AG04449 (cell line): ENCODE measurements around the gene KLK12.
"Not testable (repeated sequence)": the region's sequence is repeated elsewhere in the genome, so short reads cannot be mapped to it uniquely, and the experiment has no call there.

ENCODE experiments used
- CTCF ChIA-PET: fragments of 350-600 bp; formaldehyde crosslinking; extraction: SDS; loops from one replicate; lab custom pipeline; 2021; ENCODE audit warnings: antibody characterized with exemption; lab: Yijun Ruan, JAX
- POLR2A ChIA-PET: fragments of 400-600, 350-600 bp; formaldehyde crosslinking; extraction: SDS; loops from one replicate; lab custom pipeline; 2020; ENCODE audit warnings: antibody characterized with exemption, inconsistent platforms; lab: Yijun Ruan, JAX
- DNase-seq: peaks from one replicate; pipeline ENCODE4 v3.0.0-alpha.2; 2010; ENCODE audit warnings: low read depth, low spot score
- H3K4me3 ChIP-seq: 2 replicates; pipeline ENCODE4 v1.5.1; 2011; ENCODE audit warnings: low read depth, mild to moderate bottlenecking, control low read depth, low read length
- CTCF ChIP-seq: IDR thresholded peaks from one replicate; pipeline ENCODE4 v1.5.1; 2011; ENCODE audit warnings: mild to moderate bottlenecking, moderate library complexity, low read length, control low read depth, inconsistent platforms; ENCODE audit not compliant: insufficient read depth; ENCODE audit errors: missing control alignments

KLK12 gene

GRCh38 chr19:50994129-50994528, 40.7 kb downstream of the KLK12 start:
- ChIA-PET CTCF (interaction anchor here (1.3 kb wide), 1 partner anchor 27 kb away, joined by 3 read pairs; no protein-coding TSS in a partner anchor), POLR2A (no interaction called here)
- TF ChIP-seq CTCF, result no peak
- no peak for DNase-seq
- no peak overlapping the region for H3K4me3 ChIP-seq

DNA sequence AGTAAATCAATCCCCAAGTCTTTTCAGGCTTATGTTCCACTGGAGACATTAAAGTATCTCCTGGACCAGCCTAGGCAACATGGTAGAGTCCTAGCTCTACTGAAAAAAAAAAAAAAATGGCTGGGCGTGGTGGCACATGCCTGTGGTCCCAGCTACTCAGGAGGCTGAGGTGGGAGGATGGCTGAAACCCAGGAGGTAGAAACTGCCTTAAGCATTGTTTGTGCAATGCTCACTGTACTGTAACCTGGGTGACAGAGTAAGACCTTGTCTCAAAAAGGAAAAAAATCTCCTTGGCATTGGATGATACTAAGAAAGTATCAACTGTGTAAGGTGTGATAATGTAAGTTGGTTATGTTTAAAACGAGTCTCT, 42.2 kb downstream of the KLK12 start:
- POLR2A ChIA-PET, result no interaction called here
- no peak overlapping the region for H3K4me3 ChIP-seq
- CTCF ChIA-PET, result no interaction called here
- no peak for DNase-seq
- no peak for TF ChIP-seq CTCF

DNA sequence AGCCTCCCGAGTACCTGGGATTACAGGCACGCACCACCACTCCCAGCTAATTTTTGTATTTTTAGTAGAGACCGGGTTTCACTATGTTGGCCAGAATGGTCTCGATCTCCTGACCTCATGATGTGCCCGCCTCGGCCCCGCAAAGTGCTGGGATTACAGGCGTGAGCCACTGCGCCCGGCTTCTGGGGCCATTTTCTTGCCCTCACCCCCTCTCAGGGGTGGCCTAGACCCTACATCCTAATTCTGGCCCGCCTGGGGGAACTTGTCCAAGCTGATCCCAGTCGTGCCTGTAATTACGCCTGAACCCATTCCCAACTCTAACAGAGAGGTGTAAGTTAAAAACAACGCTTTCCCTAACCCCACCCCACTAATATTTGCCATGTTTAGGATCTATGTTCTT, 50.4 kb downstream of the KLK12 start:
- DNase-seq, H3K4me3 ChIP-seq, CTCF ChIA-PET, POLR2A ChIA-PET: not testable (repeated sequence)

DNA sequence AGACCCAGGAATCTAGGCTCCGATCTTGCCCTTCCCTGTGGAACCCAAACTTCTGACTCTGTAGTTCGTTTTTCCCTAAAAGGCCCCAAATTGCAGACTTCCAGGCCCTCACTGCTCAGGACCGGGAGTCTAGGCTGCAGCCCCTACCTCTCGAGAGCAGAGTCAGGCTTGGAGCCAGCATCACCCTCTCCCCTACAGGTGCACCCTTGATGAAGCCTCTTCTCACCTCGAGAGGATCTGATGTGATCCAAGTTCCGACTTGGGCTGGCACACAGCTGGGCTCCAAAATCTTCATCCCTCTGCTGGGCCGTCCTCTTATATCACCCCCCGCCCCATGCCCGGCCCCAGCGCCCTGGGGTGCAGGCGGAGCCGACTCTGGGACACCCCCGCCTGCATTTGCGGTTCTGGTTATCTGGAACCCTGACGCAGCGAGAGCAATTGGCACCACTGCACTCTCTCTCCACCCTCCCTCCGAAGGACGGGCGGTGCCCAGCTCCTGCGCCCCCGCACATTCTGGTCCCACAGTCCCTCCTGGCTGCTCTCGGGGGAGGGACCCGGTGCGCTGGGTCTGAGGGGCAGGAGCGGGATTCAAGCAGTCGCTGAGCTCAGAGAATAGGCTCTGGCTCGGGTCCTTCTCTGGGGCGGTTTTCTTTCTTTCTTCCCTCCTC, 51.0 kb downstream of the KLK12 start, which contains the start of gene KLK7:
KLK7 (minus strand) TSS at position 293 of the 668 bp plus-strand sequence. CDS start 1,518 bp downstream, outside the sequence.
- DNase-seq, result no peak
- no peak for TF ChIP-seq CTCF
- H3K4me3 ChIP-seq, result no peak within 1 kb of the TSS
- ChIA-PET POLR2A (no interaction called here), CTCF (no interaction called here)

GRCh38 chr19:50982186-50982585, 52.6 kb downstream of the KLK12 start:
- H3K4me3 ChIP-seq, result no peak overlapping the region
- DNase-seq, result no peak
- no peak for TF ChIP-seq CTCF
- ChIA-PET CTCF (no interaction called here), POLR2A (no interaction called here)

- POLR2A ChIA-PET, result no interaction called here
- no peak overlapping the region for H3K4me3 ChIP-seq
- TF ChIP-seq CTCF, result no peak
- CTCF ChIA-PET, result no interaction called here
- DNase-seq, result no peak
Observed at GRCh38 chr19:50981587-50982146, 53.1 kb downstream of the KLK12 start.

DNA sequence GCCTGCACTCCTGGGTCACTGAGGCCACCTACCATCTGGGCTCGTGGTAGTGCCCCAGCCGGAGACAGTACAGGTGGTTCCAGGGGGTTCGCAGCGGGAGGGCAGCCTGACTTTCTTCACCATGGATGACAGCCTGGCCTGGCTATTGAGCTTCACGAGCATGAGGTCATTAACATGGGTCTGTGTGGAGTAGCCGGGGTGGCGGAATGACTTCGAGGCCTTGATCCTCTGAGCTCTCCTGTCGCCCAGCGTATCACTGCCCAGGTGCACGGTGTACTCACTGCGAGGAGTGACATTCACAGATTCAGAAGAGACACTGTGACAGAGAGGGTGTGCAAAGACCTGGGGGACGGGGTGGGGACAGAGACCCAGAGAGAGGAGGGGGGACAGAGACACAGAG, 54.6 kb downstream of the KLK12 start:
- ChIA-PET POLR2A (no interaction called here), CTCF (no interaction called here)
- DNase-seq, result no peak
- H3K4me3 ChIP-seq, result no peak overlapping the region
- no peak for TF ChIP-seq CTCF
